ENCODE data around the gene IRX4. TPM values are rescaled to one million over a fixed set of nuclear protein-coding genes. Genes with fewer than 3 reads are reported as not detected.

Gene IRX4
- not detected in 2 replicates for total RNA-seq (2014; rRNA removed)
- polyA plus RNA-seq (2012): not detected

GRCh38 chr5:1882337-1883119 is at the start of gene IRX4:
TSS of gene IRX4 (minus strand) at chr5:1882925. CDS start at chr5:1882647, 278 bp downstream.
- DNase-seq (ENCODE audit: low read depth): no peak

DNA sequence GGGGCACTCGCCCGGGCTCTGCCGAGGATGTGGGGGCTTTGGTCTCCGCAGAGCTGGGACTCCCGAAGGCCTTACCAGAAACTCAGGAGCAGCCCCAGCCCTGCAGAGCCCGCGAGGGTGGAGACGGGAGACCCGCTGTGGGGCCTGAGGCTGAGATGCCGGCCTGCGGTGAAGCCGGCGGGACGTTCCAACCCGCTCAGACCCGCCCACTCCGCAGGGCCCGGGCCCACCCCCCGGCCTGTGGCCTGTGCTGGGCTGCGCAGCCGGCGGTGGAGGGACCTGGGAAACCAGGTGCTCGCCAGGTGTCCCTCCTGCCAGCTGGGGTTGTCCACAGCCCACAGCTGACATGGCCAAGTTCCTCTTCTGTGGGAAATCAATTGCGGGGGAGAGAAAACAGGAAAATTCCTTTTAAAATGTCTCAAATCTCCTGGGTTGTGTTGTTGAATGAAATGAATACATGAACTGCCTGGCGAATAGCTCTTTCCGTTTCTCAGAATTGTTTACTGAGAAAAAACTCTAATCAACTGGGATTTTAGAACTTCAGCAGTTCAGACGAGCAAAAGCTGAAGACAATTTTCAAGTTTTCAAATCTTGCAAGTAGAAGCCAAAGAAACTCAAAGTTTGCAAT is 49.0 kb upstream of the IRX4 start:
- DNase-seq (ENCODE audit: low read depth): no peak

GRCh38 chr5:1930880-1931603 is 48.3 kb upstream of the IRX4 start:
- no peak for DNase-seq (ENCODE audit: low read depth)

GRCh38 chr5:1930501-1930879 is 47.8 kb upstream of the IRX4 start:
- DNase-seq (ENCODE audit: low read depth): no peak

- no peak for DNase-seq (ENCODE audit: low read depth)
These were observed 46.6 kb upstream of the IRX4 start for GRCh38 chr5:1929108-1929991.

- DNase-seq (ENCODE audit: low read depth): no peak
These were observed 44.0 kb upstream of the IRX4 start for GRCh38 chr5:1926471-1927341.

- no peak for DNase-seq (ENCODE audit: low read depth)
These were observed 43.3 kb upstream of the IRX4 start for GRCh38 chr5:1926071-1926440.

GRCh38 chr5:1925111-1926070 is 42.7 kb upstream of the IRX4 start:
- DNase-seq (ENCODE audit: low read depth): no peak

DNA sequence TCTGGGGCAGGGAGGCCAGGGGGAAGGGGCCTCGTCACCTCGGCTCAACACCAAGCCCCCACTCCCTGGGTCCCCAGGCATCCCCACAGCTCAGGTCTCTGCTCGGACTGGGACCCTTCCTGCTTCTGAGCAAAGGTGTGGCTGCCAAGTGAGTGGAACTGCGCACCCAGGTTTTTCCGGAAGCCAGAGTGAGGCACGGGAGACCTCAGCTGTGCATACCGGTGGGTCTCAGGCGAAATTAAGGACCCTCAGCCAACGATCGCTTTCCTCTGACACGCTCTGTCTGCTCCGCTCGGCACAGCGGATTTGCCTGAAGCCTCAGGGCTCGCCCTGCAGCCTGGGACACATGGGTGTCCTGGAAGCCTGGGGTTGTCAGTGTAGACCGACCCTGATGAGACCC is 41.0 kb upstream of the IRX4 start:
- no peak for DNase-seq (ENCODE audit: low read depth)

- no peak for DNase-seq (ENCODE audit: low read depth)
These were observed 40.6 kb upstream of the IRX4 start for GRCh38 chr5:1923341-1923740.

DNA sequence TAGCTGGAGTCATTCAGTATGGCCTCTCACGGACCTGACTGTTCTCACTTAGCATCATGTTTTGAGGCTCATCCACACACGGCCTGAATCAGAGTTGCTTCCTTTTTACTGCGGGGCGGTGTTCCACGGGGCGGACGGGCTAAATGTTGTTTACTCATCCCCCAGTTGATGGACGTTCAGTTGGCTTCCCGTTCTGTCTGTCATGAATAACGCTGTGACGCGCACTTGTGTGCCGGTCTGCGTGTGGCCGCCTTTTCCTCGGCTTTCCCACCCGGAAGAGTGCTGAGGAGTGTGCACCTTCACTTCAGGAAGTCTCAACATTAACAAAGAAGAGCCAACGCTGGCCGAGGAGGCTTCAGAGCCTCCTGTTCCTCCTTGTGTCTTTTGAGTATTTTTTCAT is 39.0 kb upstream of the IRX4 start:
- DNase-seq (ENCODE audit: low read depth): no peak

- no peak for DNase-seq (ENCODE audit: low read depth)
These were observed 37.0 kb upstream of the IRX4 start for GRCh38 chr5:1919750-1920149.

DNA sequence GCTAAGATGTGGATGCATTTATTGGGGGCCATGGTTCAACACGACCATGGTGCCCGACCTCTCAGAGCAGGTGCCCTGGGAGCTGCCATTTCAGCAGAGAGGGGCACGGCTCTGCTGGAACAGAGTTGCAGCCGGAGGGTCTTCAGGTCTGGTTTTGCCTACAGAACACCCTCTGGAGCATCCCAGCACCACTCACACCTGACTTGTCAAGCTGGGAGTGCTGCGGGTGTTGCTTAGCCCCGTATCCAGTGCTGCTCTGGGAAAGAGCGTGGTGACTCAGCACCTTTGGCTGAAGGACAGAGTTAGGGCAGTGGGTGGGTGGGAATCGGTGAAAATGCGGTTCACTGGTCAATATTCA is 36.5 kb upstream of the IRX4 start:
- DNase-seq (ENCODE audit: low read depth): no peak

DNA sequence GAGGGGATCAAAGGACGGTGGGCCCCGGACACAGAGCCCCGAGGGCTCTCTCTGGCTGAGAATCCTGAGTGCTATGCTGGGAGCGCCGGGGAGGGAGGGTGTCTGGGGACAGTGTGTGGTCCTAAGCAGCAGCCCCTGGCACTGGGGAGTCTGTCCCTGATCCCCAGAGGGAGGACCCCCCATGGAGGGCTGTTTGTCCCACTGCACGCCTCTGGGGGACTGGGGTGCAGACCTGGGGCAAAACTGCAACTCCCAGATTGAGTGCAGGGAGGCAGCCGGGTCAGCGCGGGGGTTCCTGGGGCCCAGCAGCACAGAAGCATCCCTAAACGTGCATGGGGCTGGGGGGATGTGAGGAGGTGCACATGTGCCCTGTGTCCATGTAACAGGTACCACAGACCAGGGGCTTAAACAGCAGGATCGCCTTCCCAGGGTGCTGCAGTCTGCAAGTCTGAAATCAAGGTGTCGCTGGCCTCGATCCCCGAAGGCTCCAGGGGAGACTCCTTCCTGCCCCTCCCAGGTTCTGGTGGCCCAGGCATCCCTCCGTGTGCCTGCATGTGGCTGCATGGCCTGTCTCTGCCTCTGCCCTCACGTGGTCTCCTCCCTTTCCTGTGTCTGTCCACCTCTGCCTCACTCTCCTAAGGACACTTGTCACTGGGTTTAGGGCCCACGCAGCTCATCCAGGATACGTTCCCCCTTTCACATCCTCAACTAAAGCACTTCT is 35.9 kb upstream of the IRX4 start:
- DNase-seq (ENCODE audit: low read depth): no peak

DNA sequence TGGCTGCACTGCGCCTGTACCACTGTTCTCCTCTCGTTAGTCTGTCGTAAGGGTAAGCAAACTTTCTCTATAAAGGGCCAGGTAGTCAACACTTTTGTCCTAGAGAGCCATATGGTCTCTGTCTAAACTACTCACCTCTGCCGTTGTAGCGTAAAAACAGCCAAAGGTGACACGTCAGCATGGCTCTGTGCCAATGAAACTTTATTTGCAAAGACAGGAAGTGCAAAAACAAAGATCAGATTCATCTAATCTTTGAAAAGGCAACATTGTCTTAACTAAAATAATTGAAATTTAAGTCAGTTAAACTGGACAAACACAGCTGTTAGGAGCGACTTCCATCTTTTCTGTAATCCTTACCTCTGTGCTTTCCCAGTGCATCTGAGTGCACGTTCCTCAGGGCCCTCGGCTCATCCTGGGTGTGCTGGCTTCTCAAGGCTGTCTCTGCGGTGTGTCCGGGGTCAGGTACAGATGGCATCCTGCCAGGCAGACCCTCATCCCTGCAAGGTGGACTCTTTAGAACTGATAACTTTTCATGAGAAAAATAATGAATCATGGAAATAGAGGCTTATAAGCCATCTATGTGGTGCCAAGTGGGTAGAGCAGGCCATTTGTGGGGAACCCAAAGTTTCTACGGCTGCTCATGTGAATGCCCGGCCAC is 35.2 kb upstream of the IRX4 start:
- no peak for DNase-seq (ENCODE audit: low read depth)

DNA sequence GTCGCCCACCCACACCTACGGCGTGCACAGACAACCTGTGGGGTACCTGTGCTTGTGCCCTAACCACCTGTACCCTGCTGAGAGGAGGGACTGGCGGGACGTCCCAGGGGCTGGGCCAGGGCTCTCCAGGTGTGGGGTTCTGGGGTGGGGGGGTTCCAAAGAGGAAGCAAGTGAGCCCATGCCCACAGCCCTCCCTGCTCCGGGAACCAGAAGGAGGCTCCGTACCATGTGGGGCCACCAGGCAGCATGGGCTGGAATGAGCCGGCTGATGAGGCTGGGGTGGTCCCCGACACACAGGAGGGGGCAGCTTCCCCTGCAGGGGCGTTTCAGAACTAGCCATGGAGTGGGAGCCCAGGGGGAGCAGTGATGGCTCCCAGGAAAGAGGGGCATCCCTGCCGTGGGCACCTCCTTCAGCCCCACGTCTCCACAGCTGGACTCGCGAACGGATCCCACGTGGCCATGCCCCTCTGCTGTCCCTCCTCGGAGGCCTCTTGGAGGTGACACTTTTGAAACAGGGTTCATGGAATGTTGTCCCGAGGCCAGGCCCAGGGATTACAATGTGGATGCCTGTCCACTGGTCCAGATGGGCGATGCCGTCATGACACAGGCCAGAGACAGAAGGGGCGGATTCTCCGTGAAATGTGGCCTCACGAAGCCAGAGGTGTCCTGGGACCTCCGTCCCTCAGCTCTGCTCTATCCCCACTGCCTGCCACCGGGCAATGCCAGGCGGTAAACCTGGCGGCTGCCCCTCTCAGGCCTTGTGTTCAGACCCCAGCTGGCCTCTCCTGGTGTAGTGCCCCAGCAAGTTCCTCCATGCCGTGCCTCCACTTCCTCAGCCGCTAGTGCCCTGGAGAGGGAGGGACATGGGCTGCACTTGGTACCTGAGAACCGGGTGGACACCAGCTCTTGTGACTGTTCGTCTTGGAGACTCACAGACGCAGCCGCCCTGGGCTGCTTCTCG is 33.6 kb upstream of the IRX4 start:
- DNase-seq (ENCODE audit: low read depth): no peak

- DNase-seq (ENCODE audit: low read depth): no peak
These were observed 32.6 kb upstream of the IRX4 start for GRCh38 chr5:1915316-1915715.
